HG03066 (cell line): ENCODE data around the gene KCNJ12.
"Not testable (repeated sequence)": the region's sequence is repeated elsewhere in the genome, so short reads cannot be mapped to it uniquely, and the experiment has no call there.

Source experiments
- ATAC-seq: cut with Tn5 transposase; IDR thresholded peaks from one replicate; pipeline ENCODE4 v1.9.1; 2021; ENCODE audit warnings: low read depth; ENCODE audit not compliant: unreplicated experiment

Gene KCNJ12

GRCh38 chr17:21404539-21404938 lies 28.4 kb downstream of the KCNJ12 start:
- not testable (repeated sequence) for ATAC-seq

GRCh38 chr17:21404956-21405731 lies 29.0 kb downstream of the KCNJ12 start:
- ATAC-seq = not testable (repeated sequence)

DNA sequence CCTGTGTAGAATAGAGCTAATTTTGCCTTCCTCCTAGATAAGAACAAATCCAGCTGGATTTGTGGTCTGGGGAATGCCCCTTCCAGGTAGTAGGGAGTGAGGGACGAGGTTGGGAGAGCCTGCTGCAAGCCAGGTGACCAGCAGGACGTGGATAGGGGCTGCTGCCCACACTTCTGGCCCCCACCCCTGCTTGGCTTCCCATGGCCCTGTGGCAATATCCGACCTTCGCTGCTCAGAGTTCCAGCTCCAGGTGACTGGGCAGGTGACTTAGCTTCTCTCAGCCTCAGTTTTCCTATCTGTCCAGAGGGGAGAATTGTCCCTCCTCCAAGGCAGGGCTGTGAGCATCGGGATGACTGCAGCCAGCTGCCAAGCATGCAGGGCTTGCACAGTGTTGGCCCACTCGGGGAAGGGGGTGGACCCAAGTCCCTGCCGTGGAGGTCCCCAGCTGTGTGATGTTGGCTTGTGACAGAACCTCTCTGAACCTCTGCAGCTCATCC lies 29.8 kb downstream of the KCNJ12 start:
- not testable (repeated sequence) for ATAC-seq

- not testable (repeated sequence) for ATAC-seq
These were observed 30.7 kb downstream of the KCNJ12 start for GRCh38 chr17:21406616-21407404.

GRCh38 chr17:21407752-21408151 lies 31.6 kb downstream of the KCNJ12 start:
- not testable (repeated sequence) for ATAC-seq

DNA sequence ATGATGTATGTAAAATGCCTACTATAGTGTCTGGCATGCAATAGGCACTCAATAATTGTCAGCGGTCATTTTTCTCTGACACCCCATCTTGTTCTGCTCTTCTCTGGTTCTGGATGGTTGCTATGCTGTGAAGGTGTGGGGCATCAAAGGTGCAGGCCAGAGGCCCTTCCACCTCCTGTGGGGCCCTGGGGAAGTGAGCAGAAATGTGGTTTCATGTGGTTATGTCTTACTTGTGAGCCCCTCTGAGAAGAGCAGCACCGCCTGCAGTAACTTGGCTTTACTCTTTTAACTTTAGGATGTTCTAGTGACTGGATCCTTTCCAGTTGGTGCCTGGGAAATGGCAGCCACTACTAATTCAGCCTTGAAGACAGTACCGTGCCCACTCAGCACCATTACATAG lies 32.1 kb downstream of the KCNJ12 start:
- not testable (repeated sequence) for ATAC-seq

DNA sequence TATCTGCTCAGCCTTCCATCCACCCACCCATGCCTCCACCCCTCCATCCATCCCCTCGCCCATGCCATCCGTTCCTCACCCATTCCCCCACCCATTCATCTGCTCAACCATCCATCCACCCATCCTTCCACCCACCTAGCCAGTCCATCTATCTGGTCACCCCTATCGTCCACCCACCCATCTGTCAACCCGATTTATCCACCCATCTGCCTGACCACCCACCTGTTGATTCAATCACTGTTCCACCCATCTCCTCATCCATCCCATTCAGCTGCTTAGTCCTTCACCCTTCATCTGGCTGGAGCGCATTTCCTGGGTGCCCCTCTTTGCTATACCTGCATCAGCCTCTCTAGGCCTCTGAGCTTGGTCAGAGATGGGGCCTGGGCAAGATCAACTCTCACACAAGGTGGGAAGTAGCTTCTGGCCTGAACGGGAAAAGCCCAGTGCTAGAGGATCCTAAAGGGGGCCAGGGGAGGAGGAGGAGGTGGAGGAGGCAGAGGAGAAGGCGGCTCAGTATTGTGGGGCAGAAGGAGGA lies 32.7 kb downstream of the KCNJ12 start:
- ATAC-seq = not testable (repeated sequence)

- not testable (repeated sequence) for ATAC-seq
These were observed 33.2 kb downstream of the KCNJ12 start for GRCh38 chr17:21409388-21409787.

- not testable (repeated sequence) for ATAC-seq
These were observed 33.8 kb downstream of the KCNJ12 start for GRCh38 chr17:21409971-21410370.

DNA sequence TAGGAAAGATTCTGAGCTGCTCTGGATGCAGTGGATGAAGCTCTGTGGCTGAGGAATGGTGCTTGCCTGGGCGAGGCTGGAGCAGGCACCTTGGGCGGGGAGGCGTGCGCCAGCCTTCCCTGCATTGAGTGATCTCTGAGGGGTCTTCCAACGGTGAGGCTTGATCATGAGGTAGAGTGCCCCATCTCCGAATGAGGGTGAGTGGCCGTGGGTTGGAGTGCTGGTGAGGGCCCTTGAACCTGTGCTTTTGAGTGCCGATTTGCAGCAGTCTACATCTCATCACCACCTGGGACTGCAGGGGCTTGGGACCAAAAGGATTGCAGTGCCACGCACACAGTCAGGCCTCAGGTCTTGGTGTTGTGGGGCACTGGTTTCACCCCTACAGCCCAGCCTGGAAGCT lies 34.2 kb downstream of the KCNJ12 start:
- ATAC-seq = not testable (repeated sequence)

DNA sequence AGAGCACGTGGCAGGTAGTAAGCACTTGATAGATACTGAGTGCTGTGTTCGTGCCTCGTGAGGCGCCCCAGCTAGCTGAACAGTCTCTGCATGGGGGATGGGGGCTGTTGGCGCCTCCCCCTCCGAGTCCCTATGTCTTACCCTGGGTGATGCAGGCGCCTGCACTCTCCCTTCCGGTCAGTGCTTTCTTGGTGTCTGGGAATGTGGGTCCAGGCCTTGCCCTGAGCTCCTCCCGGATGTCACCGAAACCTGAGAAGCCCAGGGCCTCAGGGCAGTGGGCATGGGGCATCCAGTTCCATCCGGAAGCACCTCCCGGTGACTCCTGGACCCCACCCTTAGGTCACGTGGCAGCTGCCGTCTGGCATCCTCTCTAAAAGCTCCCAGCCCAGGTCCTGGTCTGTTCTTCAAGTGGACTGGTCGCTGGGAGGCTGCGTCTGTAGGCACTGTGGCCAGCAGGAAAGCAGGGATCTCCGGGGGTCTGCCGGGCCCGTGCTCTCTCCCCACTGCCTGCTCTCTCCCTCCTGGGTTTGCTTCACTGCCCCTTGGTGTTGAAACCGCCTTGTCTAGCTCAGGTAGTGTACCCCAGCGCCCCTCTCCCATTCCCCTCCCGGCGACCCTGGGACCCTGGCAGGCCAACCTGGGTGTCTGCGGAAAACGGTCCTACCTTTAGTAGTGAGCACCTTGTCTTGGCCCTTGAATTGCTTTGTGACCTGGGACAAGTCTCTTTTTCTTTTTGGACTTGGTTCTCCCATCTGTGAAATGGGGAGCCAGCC lies 34.9 kb downstream of the KCNJ12 start:
- not testable (repeated sequence) for ATAC-seq

DNA sequence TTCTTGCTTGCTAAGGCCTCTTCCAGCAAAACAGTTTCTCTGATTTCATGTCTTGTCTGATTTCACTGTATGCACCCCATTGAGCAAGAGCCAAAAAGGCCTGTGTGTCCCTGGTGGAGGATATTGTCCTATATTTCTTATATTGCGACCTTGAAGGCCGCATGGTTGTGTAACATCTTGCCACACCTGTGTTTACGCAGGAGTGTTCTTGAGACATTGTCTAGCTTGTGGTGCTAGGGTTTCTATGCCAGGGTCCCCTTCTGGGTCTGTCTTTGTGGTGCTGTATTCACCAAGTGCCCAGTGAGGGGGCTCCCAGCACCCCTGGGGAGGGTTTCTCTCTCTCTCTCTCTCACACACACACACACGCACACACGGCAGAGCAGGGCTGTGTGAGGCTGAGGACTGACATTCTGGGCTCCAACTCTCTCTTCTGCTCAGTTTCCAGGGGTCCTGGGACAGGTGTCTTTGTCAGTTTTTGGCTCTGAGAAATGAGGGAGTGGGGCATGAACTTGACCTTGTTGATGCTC lies 35.6 kb downstream of the KCNJ12 start:
- ATAC-seq = not testable (repeated sequence)

DNA sequence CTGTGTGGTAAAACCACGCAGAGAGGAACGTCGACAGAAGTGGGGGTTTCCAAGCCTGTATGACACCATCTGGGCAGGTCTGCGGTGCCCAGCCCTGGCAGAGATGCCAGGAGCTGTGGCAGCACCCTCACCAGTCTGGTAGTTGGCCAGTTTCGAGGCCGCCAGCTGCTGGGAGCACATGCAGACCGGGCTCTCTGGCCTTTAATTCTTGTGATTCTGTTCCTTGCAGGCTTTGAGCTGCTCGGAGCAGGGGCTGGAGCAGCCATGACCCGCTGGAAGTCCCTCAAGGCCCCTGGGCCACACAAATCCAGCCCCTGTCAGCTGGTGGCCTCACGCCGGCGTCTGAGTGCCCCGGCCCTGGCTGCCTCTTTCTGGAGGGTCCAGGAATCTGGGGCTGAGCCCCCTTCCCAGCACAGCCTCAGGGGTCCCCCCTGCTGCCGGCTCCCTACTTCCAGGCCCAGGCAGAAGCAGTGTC lies 36.1 kb downstream of the KCNJ12 start:
- ATAC-seq = not testable (repeated sequence)

- not testable (repeated sequence) for ATAC-seq
These were observed 37.6 kb downstream of the KCNJ12 start for GRCh38 chr17:21413570-21414279.

DNA sequence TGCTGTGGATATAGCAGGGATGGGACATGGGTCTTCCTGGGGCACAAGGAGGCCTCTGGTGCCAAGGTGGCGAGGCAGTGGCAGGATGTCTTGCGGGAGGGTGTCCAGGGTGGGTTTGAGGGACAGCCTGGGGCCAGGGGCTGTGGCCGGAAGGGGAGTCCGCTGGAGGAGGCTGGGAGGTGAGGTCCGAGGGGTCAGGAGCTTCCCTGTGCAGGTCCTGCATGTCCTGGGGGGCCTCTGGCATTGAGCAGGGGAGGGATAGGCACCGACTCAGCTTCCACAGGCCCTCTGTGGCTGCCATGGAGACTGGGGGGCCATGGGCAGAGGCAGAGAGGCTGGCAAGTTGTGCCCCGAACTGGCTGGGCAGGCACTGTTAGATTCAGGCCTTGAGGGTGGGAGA lies 38.5 kb downstream of the KCNJ12 start:
- ATAC-seq = not testable (repeated sequence)

DNA sequence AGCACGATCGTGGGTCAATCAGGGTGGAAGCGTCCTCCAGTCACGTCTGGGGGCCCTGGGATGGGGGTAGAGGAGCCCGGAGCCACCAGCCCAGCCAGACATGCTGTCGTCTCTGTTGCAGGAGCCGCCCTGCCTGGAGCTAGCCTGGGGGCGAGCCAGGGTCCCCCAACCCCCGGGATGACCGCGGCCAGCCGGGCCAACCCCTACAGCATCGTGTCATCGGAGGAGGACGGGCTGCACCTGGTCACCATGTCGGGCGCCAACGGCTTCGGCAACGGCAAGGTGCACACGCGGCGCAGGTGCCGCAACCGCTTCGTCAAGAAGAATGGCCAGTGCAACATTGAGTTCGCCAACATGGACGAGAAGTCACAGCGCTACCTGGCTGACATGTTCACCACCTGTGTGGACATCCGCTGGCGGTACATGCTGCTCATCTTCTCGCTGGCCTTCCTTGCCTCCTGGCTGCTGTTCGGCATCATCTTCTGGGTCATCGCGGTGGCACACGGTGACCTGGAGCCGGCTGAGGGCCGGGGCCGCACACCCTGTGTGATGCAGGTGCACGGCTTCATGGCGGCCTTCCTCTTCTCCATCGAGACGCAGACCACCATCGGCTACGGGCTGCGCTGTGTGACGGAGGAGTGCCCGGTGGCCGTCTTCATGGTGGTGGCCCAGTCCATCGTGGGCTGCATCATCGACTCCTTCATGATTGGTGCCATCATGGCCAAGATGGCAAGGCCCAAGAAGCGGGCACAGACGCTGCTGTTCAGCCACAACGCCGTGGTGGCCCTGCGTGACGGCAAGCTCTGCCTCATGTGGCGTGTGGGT lies 39.2 kb downstream of the KCNJ12 start:
- ATAC-seq = not testable (repeated sequence)

GRCh38 chr17:21416471-21416981 lies 40.4 kb downstream of the KCNJ12 start:
- ATAC-seq = not testable (repeated sequence)

DNA sequence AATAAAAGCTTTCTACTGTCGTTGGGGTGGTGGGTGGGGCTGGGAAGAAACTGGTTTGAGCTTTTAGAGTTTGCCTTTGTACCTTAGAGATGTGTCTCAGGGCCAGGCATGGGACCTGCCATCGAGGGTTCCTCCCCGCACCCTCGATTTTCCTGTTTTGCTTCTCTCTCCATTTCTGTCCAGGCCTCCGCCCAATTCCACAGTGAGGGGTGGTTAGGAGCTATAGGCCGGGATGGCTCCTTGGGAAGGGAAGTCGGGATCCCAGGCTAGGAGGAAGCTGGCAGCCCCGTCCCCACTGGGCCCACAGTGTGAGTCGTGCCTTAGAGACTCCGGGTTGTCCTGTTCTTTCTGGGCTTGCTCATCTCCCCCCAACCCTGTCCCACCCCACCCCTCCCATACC lies 41.2 kb downstream of the KCNJ12 start:
- not testable (repeated sequence) for ATAC-seq
